HepG2 (cell line): ENCODE data around the gene MCU.

Source experiments
- CREB3 ChIP-seq: sonication (generic); formaldehyde crosslinking; IDR thresholded peaks from 2 replicates; pipeline ENCODE4 v1.5.0; 2020; ENCODE audit warnings: missing genetic modification reagents
- CTCF ChIP-seq: sonication (generic); formaldehyde crosslinking; IDR thresholded peaks from 2 replicates; pipeline ENCODE4 v1.5.0; 2020; ENCODE audit warnings: mild to moderate bottlenecking, missing genetic modification reagents, moderate library complexity
- EZH2 ChIP-seq: conservative IDR thresholded peaks from 2 replicates; pipeline ENCODE4 v1.6.1; 2012; ENCODE audit warnings: mild to moderate bottlenecking, low read depth, low read length, moderate library complexity
- FOXA1 ChIP-seq, 2 experiments: fragments of 450-650 bp in 1 of 2; sonication (generic) in 1 of 2; formaldehyde crosslinking in 1 of 2; IDR thresholded peaks; 2 replicates each; pipeline versions ENCODE4 v1.4.0 to v1.6.1; 2016 to 2020; ENCODE audit warnings: missing genetic modification reagents in 1 of 2
- HOMEZ ChIP-seq: IDR thresholded peaks from 2 replicates; pipeline ENCODE4 v1.6.1; 2016; ENCODE audit warnings: low read depth
- IRF9 ChIP-seq: sonication (generic); formaldehyde crosslinking; IDR thresholded peaks from 2 replicates; pipeline ENCODE4 v1.8.0; 2022; ENCODE audit warnings: missing genetic modification reagents, mild to moderate bottlenecking, borderline replicate concordance
- JUN ChIP-seq: sonication (generic); formaldehyde crosslinking; IDR thresholded peaks from 2 replicates; pipeline ENCODE4 v1.4.0; 2020; ENCODE audit warnings: mild to moderate bottlenecking, missing genetic modification reagents
- POLR2A ChIP-seq, 2 experiments: IDR thresholded peaks; 2 replicates each; pipeline ENCODE4 v1.6.1; 2011; ENCODE audit warnings: low read depth in 2 of 2, low read length in 2 of 2, mild to moderate bottlenecking in 1 of 2, moderate library complexity in 1 of 2; ENCODE audit not compliant: insufficient read depth in 1 of 2
- SMARCE1 ChIP-seq: fragments of 450-650 bp; IDR thresholded peaks from 2 replicates; pipeline ENCODE4 v1.6.1; 2017; ENCODE audit warnings: borderline replicate concordance
- TCF7 ChIP-seq: sonication (generic); IDR thresholded peaks from 2 replicates; pipeline ENCODE4 v1.6.1; 2016; ENCODE audit warnings: antibody characterized with exemption, low read depth
- TEAD3 ChIP-seq: optimal IDR thresholded peaks from 2 replicates; pipeline ENCODE3; 2016; ENCODE audit warnings: borderline replicate concordance
- YEATS2 ChIP-seq: sonication (generic); formaldehyde crosslinking; IDR thresholded peaks from 2 replicates; pipeline ENCODE4 v1.4.0; 2020; ENCODE audit warnings: missing genetic modification reagents, borderline replicate concordance

GRCh38 chr10:72796042-72796441 lies 104.1 kb downstream of the MCU start:
- TF ChIP-seq FOXA1 (IDR thresholded peaks at IDR 0.05) (no peak), FOXA1 (CRISPR knock-in tag; IDR thresholded peaks at IDR 0.05) (no peak), JUN (CRISPR knock-in tag) (no peak), HOMEZ (no peak), TEAD3 (CRISPR knock-in tag) (no peak), EZH2 (no peak), CREB3 (CRISPR knock-in tag) (no peak), YEATS2 (CRISPR knock-in tag) (no peak), SMARCE1 (no peak), CTCF (CRISPR knock-in tag) (no peak), TCF7 (no peak), IRF9 (CRISPR knock-in tag) (no peak), POLR2A (IDR thresholded peaks at IDR 0.05; ENCODE audit: insufficient read depth in 1 of 2, low read depth in 2 of 2, low read length in 2 of 2) (no peak)
